NCI-H2029 treated with DMSO at 0.1 percent for 48 hours (cell line): Measurements from ENCODE around the gene CELSR1.

Source experiments
- DNase-seq: peaks from one replicate; lab custom pipeline; 2025; lab: John Stamatoyannopoulos, UW

Gene CELSR1

DNA sequence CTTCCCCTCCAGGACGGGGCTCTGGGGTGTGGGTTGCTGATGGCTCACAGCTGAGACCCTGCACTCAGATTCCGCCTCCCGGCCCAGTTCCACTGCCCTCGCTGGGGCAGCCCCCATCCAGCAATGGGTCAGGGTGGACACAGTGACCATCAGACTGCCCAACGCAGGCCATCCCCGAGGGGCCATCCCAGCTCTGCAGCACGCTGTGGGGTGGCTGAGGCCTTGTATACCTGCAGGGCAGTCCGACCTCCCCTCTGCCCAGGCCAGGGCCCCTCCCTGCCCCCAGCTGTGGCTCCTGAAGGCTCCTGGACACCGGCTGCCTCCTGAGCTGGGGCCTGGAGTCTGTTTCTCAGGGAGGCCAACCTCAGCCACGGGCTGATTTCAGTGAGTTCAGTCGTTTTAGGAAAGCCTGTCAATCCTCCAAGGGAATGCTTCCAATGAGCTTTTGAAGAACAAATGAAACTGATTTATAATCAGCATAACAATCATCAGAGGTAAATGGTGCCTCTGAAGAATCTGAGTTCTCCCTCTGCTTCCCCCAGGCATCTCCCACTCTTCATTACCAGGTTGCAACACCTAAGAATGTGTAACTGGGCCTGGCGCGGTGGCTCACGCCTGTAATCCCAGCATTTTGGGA, 95.1 kb downstream of the CELSR1 start:
- DNase-seq: no peak

DNA sequence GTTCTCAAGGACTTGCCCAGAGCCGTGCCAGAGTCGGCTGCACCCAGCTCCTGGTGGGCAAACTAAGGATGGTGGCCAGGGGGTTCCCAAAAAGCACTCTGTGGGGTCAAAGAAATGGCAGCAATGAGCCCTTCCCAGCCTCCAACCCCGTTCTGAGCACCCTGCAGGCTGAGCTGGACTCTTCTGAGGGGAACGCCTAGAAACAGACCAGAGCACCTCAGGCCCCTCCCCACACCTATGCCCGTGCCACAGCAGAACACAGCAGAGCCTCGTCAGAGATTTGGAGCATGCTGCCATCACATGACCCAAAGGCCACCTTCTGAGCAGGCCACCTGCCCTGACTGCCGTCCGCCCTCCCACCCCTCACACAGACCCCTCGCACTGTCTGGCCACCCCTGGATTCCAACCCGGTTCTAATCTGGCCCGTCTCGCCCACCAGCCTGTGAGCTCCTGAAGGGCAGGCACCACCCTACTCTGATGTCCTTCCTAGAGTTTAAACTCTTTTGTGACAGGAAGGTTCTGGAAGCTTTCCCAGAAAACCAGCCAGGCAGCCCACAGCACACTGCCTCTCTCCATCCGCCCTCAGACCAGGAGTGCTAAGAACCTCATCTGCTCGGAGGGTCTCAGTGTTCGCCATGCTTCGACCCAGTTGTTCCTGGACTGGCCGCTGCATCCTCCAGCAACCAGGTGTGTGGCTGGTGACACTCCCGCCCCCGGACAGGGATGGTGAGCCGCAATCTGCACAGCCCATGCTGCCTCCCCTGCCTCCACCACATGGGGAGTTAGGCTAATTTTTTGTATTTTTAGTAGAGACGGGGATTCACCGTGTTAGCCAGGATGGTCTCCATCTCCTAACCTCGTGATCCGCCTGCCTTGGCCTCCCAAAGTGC, 97.6 kb downstream of the CELSR1 start:
- DNase-seq: no peak

DNA sequence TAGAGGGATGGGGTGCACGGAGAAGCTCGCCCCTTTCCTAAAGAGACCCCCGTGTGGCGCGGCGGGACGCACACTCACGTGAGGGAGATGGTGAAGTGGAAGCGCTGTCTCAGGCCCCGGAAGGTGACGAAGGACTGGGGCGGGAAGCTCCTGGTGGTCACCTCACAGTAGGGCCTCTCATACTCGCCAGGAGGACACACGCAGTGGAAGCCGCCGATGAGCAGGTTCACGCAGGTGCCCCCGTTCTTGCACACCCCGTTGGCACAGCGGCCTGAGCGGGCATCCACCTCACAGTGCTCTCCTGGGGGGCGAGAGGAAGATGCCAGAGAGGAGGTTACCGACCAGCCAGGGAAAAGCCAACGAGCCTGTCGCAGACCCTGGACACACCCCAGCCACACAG, 98.3 kb downstream of the CELSR1 start:
- DNase-seq: no peak

DNA sequence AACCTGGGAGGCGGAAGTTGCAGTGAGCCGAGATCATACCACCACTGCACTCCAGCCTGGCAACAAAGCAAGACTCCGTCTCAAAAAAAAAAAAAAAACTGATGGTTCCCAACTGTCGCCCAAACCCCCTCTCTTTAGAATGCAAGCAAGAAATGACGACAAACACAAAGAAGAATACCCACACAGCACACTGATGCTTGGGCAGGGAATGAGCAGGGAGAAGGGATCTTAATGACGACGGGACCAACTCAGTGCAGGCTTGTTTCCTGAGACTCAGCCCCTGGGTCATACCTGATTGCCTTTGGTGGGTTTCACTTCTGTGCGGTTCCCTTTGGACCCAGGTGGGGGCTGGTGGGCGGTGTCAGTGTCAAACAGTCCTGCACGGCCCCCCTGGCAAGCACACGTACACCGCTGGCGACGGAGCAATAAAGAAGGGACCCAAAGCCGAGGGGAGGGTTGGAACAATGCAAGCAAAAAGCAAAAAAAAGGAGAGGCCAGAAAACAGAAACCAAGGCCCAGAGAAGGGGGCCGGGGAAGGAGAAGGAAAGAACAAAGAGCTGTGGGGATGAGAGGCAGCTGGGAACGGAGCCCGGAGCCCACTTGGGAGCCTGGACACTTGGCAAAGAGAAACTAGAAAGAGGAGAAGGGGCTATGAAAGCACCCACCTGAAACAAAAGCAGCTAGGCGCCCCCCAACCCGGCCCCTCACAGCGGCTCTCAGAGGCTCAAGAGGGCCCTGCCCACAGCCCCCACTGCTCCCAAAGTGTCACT, 99.6 kb downstream of the CELSR1 start:
- no peak for DNase-seq

DNA sequence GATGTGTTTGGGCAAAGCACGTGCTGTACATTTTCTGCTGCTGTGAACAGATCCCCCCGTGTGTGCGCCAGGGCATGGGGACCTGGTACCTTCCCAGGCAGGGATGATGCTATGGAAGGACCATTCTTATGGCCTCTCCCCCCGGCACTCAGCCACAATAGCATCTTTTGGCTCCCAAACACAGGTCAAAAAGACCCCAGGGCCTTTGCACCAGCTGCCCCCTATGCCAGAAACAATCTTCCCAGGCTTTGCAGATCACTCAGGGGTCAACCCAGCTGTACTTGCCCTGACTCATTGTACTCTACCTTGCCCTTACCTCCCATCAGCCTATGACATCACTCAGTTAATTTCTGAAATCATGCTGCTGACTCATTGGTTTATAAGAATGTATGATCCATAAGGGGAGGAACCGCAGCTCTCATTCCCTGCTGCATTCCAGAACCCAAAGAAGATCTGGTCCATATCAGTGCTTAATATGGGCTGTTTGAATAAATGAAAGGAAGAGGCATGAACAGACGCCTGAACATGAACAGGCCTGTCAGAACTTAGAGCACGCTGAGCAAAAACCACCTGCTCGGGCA, 100.7 kb downstream of the CELSR1 start:
- no peak for DNase-seq

DNA sequence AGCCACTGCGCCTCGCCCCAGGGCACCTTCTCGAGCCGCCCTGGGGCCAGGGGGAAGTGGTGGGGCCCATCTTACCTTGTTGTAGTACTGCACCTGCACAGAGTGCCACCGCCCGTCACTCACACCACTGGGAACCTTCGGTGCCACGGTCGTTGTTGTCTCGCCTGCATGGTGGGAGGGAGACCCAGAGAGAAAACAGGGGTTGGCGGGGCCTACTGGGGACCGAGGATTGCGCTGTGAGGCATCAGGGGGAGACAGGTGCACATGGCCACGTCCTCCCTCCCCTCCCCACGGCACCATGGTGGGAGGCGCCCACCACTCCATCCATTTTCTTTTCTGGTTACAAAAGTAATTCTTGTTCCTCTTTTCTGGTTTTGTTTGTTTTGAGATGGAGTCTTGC, 104.1 kb downstream of the CELSR1 start:
- DNase-seq: no peak

DNA sequence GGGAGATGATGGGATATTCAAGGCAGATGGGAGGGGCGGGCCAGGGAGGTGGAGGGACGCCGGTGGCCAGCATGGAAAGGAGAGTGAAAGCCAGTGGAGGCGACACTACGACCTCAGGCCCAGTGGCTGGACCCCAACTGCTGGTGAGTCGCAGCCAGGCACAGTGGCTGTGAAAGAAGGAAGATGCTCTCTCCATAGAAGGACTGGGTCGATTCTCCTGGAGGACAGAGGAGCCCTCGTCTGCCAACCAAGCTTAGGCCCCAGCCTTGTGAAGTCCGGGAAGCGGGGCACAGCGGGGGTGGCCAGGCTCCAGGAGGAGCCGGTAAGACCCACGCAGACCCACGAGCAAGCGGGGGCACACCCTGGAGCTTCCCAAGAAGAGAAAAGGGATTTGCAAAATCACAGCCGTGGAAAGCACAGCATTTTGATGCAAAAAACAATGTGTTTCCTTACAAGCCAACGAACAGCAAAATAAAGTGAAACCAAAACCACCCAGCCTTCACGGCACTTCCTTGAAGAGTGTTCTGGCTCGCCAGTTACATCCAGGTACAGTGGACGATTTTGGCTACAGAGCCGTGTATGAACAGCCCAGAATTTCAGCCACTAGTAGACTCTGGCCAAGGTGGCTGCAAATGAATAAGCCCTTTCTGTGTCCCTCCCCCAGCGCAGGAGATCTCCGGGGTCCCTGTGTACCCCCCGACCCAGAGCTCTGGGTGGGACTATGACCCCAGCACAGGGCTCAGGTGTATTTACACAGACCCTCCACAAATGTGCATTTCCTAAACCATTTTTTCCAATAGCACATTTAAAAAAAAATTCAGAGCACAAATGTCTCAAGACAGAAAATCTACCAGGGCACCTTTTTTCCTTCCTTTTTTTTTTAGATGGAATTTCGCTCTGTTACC, 105.0 kb downstream of the CELSR1 start:
- DNase-seq: peak; percentile 15

DNA sequence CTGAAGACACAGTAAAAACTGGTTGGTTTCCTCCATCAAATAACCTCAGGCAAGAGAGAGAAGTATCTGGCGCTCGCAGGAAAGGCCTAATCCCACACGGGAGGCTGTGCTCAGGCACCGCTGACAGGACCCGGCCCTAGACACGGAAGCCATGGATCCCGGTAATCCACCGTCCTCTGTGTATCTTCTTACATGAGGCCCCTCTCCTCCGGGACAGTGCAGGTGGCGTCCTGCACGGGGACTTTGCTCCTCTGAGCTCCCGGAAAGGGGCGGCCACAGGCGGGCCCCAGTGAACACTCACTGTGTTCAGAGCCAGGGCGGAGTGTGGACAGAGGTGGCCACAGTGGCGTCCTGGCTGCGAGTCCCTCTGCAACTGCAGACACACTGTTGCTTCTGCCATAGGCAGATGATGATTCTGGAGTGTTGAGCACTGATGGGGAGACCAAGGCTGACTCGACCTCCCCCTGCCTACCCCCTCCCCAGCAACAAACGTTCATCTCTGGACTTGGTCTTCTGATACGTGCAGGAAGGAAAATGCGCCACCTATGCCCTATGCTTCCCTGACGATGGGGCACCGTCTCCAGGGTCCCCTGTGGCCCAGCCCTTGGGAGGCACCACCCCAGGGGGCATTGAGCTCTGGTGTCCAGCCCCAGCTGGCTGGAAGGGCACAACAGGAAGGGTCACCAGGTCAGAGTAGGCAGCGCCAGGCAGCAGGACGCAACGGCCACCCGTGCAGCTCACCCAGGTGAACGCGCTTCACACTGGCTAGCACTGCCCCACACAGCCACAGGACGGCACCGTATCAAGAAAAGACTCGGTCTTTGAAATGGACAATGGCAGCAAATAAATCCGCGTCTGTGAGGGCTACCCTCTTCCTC, 106.2 kb downstream of the CELSR1 start:
- no peak for DNase-seq

DNA sequence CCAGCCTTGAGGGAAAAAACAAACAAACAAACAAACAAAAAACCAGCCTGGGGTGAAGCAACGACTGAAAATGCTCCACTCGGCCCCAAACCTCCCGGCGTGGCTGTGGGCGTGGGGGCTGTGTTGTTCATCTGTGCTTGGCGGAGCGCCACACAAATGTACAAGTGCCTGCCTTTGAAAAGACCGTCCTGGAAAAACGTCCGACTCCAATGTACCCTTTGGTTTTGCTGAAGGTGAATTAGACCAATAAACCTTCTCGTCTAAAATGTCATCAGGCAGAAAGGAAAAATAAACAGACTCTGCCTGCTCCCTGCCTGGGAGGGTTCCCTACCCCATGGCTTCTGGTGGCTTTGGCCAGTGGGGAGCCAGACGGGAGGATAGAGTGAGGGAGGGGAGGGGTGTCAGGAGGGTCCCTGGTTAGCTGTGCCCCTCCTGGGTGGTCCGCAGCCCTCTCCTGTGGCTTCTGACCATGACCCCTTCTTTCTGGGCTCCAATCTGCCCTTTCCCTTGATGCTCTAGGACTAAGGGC, 108.0 kb downstream of the CELSR1 start:
- no peak for DNase-seq

DNA sequence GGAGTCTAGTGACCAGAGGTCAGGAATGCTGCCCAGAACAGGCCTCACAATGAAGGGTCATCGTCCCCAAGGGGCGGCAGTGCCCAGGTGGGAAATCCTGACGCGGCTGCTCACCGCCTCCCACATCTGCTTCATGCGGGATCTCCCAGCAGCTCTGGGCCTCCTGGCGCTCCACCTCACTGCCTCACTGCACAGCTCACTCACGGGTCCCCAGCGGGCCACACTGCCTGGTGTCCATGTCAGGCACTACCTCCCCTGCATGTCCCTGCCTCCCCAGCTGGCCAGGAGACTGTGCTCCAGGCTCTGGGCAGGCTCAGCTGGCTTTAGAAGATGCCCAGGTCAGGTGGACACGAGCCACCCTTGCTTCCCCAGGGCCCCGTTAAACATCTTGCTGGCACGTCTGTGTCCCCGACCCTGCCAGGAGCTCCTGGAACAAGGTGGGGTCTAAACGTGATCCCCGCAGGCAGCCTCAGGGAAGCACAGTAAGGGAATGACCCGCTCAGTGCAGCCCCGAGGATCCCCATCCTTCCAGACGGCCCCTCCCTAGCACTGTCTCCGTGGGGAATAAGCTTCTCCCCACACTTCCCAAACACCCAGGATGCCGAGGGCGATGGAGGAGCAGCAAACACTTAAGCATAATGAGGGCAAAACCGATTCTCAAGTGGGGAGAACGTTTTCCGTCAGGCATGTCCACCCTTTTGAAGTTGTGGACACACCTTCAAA, 108.7 kb downstream of the CELSR1 start:
- DNase-seq: no peak

DNA sequence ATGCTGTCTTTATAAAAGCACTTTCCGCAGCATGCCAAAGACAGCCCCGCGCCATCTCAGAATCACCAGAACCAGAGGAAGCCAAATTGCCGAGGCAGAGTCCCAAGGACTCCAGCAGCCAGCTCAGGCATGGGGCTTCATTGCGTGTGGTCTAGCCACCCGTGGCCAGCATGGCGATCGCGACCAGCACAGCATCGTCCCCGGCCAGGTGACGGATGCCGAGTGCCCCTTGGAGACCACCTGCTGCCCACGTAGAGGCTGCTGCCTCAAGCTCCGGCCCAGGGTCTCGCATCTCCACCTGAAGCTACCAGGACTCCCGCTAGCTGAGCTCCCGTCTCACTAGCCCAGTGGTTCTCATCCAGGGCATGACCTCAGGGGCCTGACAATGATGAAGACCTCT, 109.2 kb downstream of the CELSR1 start:
- no peak for DNase-seq

DNA sequence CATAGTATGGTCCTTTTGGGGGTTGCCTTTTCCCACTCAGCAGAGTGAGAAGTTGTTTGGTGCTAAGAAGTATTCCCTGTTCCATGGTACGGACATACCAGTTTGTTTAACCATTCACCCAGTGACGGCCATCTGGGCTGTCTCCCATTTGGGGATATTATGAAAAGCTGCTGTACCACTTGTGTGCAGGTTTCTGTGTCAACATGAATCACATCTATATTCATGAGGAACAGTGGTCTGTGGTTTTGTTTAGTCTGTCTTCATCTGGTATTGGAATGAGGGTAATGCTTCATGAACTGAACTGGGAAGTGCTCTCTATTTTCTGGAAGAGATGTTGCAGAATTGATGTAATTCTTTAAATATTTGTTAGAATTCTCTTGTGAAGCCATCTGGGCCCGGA, 112.4 kb downstream of the CELSR1 start:
- no peak for DNase-seq

DNA sequence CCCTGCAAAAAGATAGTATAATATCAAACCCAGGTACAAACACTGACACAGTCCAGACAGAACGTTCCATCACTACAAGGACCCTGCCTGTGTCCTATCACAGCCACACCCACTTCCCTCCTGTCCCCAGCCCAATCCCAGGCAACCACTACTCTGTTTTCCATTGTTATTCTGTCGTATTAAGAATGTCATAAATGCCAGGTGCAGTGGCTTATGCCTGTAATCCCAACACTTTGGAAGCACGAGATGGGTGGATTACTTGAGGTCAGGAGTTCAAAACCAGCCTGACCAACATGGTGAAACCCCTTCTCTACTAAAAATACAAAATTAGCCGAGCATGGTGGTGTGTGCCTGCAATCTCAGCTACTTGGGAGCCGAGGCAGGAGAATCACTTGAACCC, 112.9 kb downstream of the CELSR1 start:
- DNase-seq: no peak

DNA sequence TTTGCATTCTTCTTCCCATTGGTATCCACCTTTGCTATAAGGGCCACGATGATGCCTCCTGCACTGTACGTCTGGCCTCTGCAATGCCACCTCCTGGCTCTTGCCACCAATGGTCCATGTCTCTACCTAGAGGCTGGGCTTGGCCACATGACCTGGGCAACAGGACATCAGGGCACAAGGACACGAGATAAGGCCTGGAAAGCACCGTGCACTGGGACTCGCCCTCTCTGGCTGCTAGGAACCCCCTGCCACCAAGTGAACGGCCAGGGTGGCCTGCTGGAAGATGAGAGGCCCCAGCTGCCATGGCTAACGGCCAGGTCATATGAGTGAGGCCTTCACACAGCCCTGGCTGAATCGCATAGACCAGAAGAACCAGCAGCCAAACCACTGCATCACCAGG, 114.5 kb downstream of the CELSR1 start:
- DNase-seq: no peak

DNA sequence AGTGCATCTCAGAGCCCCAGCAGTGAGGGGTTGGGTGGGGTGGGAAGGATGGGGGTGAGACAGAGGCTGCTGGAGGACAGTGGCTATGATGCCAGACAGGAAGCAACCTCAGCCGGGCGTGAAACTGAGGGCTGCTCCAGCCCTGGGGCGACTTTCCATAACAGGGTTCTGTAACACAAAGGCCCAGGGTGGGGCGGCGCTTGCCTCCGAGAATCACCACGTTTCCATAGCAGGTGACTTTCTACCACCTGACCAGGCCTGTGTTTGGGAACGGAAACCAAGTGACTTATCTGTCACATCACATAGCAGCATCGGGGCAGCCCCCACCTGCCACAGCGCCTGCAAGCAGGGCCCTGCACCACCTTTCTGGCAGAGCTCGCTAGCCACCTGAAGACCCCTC, 116.2 kb downstream of the CELSR1 start:
- no peak for DNase-seq

DNA sequence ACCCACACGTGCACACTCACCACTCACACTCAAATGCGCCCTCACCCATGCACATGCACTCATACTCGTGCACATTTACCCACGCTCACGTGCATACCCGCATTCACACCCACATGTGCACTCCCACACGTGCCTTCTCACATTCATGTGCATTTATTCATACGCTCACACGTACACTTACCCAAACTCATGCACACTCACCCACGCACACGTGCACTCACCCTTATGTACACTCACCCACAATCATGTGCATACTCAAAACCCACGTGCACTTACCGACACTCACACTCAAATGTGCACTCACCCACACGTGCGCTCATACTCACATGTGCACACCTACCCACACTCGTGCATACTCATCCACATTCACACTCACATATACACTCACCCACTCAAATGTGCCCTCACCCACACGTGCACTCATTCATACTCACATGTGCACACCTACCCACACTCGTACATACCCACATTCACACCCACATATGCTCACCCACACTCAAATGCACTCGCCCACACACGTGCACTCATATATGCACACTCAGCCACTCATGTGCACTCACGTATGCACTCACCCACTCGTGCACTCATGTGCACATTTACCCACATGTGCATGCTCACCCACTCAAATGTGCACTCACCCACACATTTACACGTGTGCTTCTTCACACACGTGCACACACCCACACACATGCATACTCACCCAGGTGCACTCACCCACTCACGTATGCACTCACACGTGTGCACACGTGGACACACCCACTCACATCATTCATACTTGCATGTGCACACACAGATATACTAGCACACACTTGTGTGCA, 117.5 kb downstream of the CELSR1 start:
- no peak for DNase-seq

DNA sequence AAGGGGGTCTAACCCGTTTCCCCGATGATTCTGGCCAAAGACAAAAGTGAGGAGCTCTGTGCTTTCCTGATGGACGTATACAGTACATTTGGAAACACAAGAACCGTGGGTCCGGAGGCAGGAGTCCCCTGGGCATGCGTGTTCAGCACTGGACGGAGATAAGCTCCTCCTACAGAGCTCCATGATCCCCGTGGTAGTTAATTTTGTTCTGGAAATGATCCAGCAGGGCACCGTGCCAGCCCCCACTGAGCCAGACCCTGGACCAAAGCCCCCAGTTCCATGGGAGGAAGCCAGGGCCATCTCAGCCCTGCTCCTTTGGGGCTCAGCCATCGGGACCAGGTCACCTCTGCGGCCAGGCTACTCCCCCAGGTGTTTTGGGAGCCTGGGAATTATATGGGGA, 118.6 kb downstream of the CELSR1 start:
- no peak for DNase-seq

DNA sequence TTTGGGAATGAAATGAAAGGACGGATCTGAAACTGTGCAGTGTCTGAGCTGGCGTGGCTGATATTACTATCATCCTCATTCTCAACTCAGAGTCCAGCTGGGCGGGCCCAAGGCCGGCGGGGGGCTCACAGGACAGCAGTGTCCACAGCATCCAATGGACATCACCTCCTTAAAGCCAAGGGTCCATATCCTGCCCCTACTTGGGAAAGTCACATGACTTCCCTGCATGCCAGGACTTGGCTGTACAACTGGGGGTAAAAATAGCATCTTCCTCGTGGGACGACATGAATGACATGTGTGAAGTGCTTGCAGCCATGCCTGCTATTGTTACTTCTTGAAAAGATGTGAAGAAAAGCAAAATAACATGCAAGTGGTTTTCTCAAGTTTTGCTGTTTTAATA, 119.7 kb downstream of the CELSR1 start:
- DNase-seq: no peak
